HEK293T (cell line): ENCODE data around the gene COLEC12.

Experiments used
- CTCF ChIA-PET: fragments of 350-600 bp; formaldehyde crosslinking; extraction: SDS; loops from one replicate; lab custom pipeline; 2021; ENCODE audit warnings: antibody characterized with exemption, inconsistent platforms; lab: Yijun Ruan, JAX
- POLR2A ChIA-PET: fragments of 350-600 bp; formaldehyde crosslinking; extraction: SDS; loops from one replicate; lab custom pipeline; 2020; ENCODE audit warnings: antibody characterized with exemption, inconsistent platforms; lab: Yijun Ruan, JAX
- DNase-seq: peaks from one replicate; pipeline ENCODE4 v3.0.0; 2012; ENCODE audit warnings: mixed read lengths; ENCODE audit errors: extremely low spot score
- ARNT ChIP-seq: fragments of 450-650 bp; IDR thresholded peaks from 2 replicates; pipeline ENCODE4 v1.6.1; 2017; ENCODE audit warnings: mild to moderate bottlenecking
- BHLHE40 ChIP-seq: fragments of 450-650 bp; IDR thresholded peaks from 2 replicates; pipeline ENCODE4 v1.6.1; 2016; ENCODE audit warnings: mild to moderate bottlenecking, moderate library complexity, borderline replicate concordance
- CTBP1 ChIP-seq: fragments of 450-650 bp; IDR thresholded peaks from 2 replicates; pipeline ENCODE4 v1.6.1; 2016; ENCODE audit warnings: borderline replicate concordance
- ELF4 ChIP-seq: fragments of 450-650 bp; IDR thresholded peaks from 2 replicates; pipeline ENCODE4 v1.6.1; 2017; ENCODE audit warnings: antibody characterized with exemption
- FOXA1 ChIP-seq: fragments of 450-650 bp; IDR thresholded peaks from 2 replicates; pipeline ENCODE4 v1.6.1; 2016; ENCODE audit warnings: mild to moderate bottlenecking
- FOXK2 ChIP-seq: fragments of 450-650 bp; IDR thresholded peaks from 2 replicates; pipeline ENCODE4 v1.6.1; 2016; ENCODE audit warnings: mild to moderate bottlenecking
- FOXM1 ChIP-seq: fragments of 450-650 bp; IDR thresholded peaks from 2 replicates; pipeline ENCODE4 v1.6.1; 2017; ENCODE audit warnings: mild to moderate bottlenecking, borderline replicate concordance
- HDGF ChIP-seq: fragments of 450-650 bp; IDR thresholded peaks from 2 replicates; pipeline ENCODE4 v1.6.1; 2017; ENCODE audit warnings: antibody characterized with exemption, borderline replicate concordance
- L3MBTL2 ChIP-seq: fragments of 450-650 bp; conservative IDR thresholded peaks from 2 replicates; pipeline ENCODE4 v1.6.1; 2016; ENCODE audit warnings: mild to moderate bottlenecking
- LEF1 ChIP-seq: fragments of 450-650 bp; IDR thresholded peaks from 2 replicates; pipeline ENCODE4 v1.6.1; 2017; ENCODE audit warnings: mild to moderate bottlenecking, borderline replicate concordance
- NFRKB ChIP-seq: fragments of 450-650 bp; IDR thresholded peaks from 2 replicates; pipeline ENCODE4 v1.6.1; 2016; ENCODE audit warnings: mild to moderate bottlenecking, moderate library complexity
- PKNOX1 ChIP-seq: fragments of 450-650 bp; IDR thresholded peaks from 2 replicates; pipeline ENCODE4 v1.6.1; 2016
- SP1 ChIP-seq: fragments of 450-650 bp; IDR thresholded peaks from 2 replicates; pipeline ENCODE4 v1.6.1; 2017
- SUZ12 ChIP-seq: fragments of 450-650 bp; IDR thresholded peaks from 2 replicates; pipeline ENCODE4 v1.6.1; 2016; ENCODE audit warnings: mild to moderate bottlenecking
- TARDBP ChIP-seq: fragments of 450-650 bp; IDR thresholded peaks from 2 replicates; pipeline ENCODE4 v1.6.1; 2016
- ZNF384 ChIP-seq: fragments of 450-650 bp; IDR thresholded peaks from 2 replicates; pipeline ENCODE4 v1.6.1; 2016

Gene COLEC12

GRCh38 chr18:498931-499775 is 1.3 kb downstream of the COLEC12 start:
- POLR2A ChIA-PET, result interaction anchor here (0.8 kb wide), 1 partner anchor 14 kb away, joined by 3 read pairs; no protein-coding TSS in a partner anchor
- TF ChIP-seq ZNF384 (no peak), TARDBP (no peak), ELF4 (no peak), FOXK2 (no peak), PKNOX1 (peak; percentile 88), CTBP1 (peak; percentile 22; the same call in 1 of the 2 replicates), ARNT (no peak), FOXM1 (no peak), LEF1 (no peak)
- CTCF ChIA-PET, result no interaction called here
- peak; percentile 23 for DNase-seq

GRCh38 chr18:497688-498087 is 2.8 kb downstream of the COLEC12 start:
- POLR2A ChIA-PET, result no interaction called here
- no peak for TF ChIP-seq SP1
- no peak for TF ChIP-seq NFRKB
- no peak for TF ChIP-seq ARNT
- no peak for TF ChIP-seq FOXK2
- TF ChIP-seq BHLHE40, result no peak
- no peak for TF ChIP-seq ZNF384
- TF ChIP-seq TARDBP, result no peak
- no peak for TF ChIP-seq FOXM1
- no peak for TF ChIP-seq SUZ12
- no peak for TF ChIP-seq HDGF
- TF ChIP-seq PKNOX1, result no peak
- TF ChIP-seq LEF1, result no peak
- TF ChIP-seq ELF4, result no peak
- no peak for TF ChIP-seq L3MBTL2
- TF ChIP-seq CTBP1, result no peak
- TF ChIP-seq FOXA1, result no peak
- DNase-seq, result no peak
- CTCF ChIA-PET, result interaction anchor here (0.9 kb wide), 1 partner anchor 13 kb away, joined by 3 read pairs; no protein-coding TSS in a partner anchor

GRCh38 chr18:495452-495851 is 5.0 kb downstream of the COLEC12 start:
- ChIA-PET CTCF (interaction anchor here (1.6 kb wide), 1 partner anchor 19 kb away, joined by 4 read pairs; no protein-coding TSS in a partner anchor), POLR2A (no interaction called here)
- no peak for DNase-seq
- no peak for TF ChIP-seq HDGF
- TF ChIP-seq SUZ12, result no peak
- no peak for TF ChIP-seq FOXK2
- TF ChIP-seq ARNT, result no peak
- TF ChIP-seq L3MBTL2, result no peak
- TF ChIP-seq NFRKB, result no peak
- TF ChIP-seq CTBP1, result no peak
- TF ChIP-seq BHLHE40, result no peak

- CTCF ChIA-PET, result interaction anchor here (1.0 kb wide), 1 partner anchor 129 kb away, joined by 3 read pairs; no protein-coding TSS in a partner anchor
- DNase-seq, result no peak
- POLR2A ChIA-PET, result no interaction called here
These were observed 5.5 kb downstream of the COLEC12 start for GRCh38 chr18:495017-495416.

More at GRCh38 chr18:495017-495416, 5.5 kb downstream of the COLEC12 start:
- TF ChIP-seq BHLHE40 (no peak), LEF1 (no peak), FOXK2 (no peak), NFRKB (no peak), TARDBP (no peak), CTBP1 (no peak), HDGF (no peak), SP1 (no peak), L3MBTL2 (no peak), ARNT (no peak), SUZ12 (no peak), PKNOX1 (no peak), ZNF384 (no peak), FOXA1 (no peak), FOXM1 (no peak), ELF4 (no peak)
